NCI-H146 treated with DMSO at 0.1 percent for 48 hours (cell line): ENCODE measurements around the gene LYSMD2.
A peak's percentile ranks its signal among the peaks of the same experiment; 100 is the strongest.

Experiments used
- DNase-seq: peaks from one replicate; lab custom pipeline; 2025; ENCODE audit not compliant: unreplicated experiment; lab: John Stamatoyannopoulos, UW

LYSMD2 gene

GRCh38 chr15:51720201-51720995, 17.1 kb downstream of the LYSMD2 start:
- DNase-seq = no peak

GRCh38 chr15:51718746-51719145, 18.7 kb downstream of the LYSMD2 start:
- DNase-seq = no peak

DNA sequence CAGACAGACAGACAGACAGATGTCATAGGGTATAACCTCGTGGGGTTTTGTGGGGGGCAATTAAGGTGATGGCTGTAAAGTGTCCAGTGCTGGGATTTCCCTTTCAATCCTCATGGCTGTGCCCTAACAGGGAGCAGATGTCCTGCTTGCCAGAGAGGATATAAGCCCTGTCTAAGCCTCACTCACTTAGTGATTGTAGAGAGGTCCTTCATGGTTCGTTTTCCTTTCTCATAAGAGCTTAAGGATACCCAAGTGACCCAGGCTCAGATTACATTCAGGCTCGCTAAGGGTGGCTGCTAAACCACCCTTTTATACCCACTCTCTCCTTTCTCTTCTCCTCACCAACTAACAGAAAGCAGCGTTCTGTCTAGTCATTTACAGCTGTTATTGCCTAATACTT, 19.2 kb downstream of the LYSMD2 start:
- DNase-seq = no peak

DNA sequence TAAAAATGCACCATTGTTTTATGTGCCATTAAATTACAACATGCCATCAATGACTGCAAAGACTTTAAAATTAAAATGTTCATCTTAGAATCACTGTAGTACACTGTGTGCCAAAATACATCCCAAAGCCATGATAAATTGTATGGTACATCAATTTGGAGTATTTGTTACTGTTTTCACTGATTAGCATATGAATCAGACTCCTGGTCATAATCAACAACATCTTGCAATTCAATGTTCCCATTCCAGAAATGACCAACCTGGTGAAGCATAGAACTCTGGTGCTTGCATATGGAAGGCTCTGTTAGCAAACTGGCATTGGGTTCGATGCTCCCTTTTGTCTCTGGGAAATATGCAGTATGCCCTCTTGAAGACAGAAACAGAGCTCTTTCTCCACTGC, 22.5 kb downstream of the LYSMD2 start:
- no peak for DNase-seq

GRCh38 chr15:51714162-51714561, 23.3 kb downstream of the LYSMD2 start:
- DNase-seq = no peak

DNA sequence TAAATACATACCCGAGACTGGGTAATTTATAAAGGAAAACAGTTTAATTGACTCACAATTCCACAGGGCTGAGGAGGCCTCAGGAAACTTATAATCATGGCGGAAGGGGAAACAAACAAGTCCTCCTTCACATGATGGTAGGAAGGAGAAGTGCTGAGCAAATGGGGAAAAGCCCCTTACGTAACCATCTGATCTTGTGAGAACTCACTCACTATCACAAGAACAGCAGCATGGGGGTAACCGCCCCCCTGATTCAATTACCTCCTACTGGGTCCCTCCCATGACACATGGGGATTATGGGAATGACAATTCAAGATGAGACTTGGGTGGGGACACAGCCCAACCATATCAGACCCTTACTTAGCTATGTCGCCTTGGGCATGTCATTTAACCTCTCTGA, 28.4 kb downstream of the LYSMD2 start:
- DNase-seq = no peak

- DNase-seq = peak; percentile 25
These were observed 29.4 kb downstream of the LYSMD2 start for GRCh38 chr15:51708013-51708412.

DNA sequence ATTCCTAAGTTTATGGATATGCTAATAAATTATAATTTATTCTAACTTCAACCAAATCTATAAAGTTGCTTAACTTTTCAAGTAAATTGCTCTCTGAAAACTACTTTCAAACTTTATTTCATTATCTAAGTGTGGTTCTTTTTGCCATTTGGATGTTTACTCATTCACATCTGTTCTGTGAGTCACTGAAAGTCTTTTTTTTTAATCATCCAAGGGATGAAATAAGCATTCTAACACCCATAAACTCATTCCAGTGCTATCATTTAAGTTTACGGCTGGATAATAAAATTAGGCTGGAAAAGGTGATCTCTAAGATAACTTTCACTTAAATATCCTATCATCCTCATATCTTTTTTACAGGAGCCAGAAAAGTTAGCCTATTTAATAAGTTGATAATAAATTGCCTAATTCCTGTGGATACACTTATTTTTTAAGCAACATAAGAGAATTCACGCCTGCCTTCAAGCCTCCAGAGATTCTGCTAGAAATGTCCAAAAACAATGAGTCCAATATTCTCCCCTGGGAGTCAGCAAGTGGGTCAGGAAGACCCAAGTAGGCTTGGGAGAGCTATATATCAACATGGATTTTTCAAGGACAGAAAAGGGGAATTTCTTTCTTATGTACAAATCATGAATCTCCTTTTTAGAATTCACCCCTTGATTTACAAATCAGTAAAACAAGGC, 30.4 kb downstream of the LYSMD2 start:
- no peak for DNase-seq

DNA sequence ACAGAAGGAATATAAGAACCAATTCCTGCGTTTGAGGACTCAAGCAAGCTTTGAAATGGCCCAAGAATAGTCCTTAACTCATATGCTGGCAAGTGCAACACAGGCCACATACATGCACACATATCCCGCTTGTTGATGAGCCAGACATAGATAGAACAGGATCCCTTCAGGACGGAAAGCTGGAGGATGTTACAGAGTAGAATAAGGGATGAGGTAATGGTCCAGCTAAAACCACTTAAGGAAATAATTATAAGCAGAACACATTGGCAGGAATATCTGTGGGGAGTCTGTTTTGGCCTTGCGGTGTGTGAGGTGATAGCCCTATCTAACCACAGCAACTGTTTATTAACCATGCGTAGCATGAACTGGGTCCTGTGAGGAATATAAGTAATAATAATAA, 31.2 kb downstream of the LYSMD2 start:
- DNase-seq = no peak

- no peak for DNase-seq
These were observed 34.7 kb downstream of the LYSMD2 start for GRCh38 chr15:51702710-51703109.

DNA sequence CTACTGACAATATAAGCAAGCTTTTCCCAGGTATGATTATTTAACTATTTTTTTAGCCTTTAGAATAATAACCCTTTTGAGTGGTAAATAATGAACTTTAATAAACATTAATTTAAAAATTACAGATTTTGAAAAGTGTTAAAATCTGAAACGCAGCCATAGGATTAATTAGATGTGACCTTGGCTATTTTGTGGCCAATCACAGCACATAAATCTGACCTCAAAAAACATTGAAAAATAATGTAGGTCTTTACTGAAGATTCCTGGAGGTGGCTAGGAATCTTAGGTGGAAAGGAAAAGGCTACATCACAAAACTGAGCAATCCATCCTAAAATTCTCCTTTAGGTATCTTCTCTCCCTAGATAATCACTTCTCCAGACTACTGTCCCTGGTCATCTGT, 38.1 kb downstream of the LYSMD2 start:
- DNase-seq = no peak

DNA sequence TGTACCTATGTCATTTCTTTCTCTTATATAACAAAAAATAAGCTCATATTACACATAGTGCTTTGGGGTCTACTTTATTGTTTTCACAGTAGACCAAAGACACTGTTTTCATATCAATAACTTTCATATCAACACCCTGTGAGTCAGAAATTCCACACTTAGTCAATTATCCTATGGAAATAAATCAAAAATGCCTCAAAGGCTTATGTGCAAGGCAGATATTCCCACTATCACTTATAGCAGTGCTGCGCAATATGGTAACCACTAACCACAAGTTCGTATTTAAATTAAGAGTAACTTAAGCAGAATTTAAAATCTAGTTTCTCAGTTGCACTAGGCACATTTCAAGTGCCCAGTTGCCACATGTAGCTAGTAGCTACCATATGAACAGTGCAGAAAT, 40.3 kb downstream of the LYSMD2 start:
- DNase-seq = no peak

GRCh38 chr15:51696566-51696965, 40.9 kb downstream of the LYSMD2 start:
- DNase-seq = no peak

DNA sequence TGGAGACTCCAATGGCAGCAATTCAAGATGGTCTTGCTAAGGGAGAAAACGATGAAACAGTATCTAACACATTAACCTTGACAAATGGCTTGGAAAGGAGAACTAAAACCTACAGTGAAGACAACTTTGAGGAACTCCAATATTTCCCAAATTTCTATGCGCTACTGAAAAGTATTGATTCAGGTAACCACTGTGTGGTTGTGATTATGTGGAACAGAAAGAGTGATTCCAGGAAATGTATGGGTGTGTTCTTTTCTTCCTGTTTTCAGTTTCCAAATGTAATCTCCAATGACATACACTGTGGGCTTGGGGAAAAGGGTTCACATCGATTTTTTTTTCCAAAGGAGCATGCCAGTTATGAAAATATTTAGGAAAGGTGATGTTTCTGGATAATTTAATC, 45.3 kb downstream of the LYSMD2 start:
- DNase-seq = no peak

DNA sequence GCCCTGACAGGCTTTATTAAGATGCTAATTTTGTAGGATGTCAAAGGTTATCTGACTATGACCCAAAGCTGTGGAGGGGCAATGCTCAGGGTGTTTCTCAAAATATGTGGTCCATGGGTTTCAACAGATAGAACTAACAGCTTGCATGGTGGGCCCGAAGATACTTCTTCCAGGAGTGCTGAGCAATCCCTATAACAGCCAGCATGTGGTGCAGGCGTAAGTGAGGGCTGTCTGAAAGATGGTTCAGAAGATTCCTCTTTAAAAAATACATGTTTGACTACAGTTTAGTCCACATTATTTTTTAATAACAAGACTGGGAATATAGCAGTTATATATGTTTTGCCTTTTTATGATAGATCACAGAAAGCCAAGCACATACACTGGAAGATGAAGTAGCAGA, 48.6 kb downstream of the LYSMD2 start:
- DNase-seq = no peak

DNA sequence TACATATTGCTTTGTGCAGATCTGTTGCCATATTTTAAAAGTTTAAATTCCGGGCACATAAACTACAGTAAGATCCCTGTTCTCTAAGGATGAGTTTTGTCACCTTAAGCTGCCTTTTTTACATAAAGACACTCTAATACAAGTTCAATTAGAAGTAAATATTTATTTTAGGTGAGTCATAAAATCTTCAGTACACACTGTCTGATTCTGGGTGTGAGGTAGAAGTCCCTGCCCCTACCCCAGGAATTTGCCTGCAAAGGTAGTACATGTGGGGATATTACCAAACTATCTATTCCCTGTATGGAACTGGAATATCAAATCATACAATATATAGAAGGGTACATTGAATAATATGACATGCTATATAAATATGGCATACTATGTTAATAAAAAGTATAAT, 49.9 kb downstream of the LYSMD2 start:
- no peak for DNase-seq

DNA sequence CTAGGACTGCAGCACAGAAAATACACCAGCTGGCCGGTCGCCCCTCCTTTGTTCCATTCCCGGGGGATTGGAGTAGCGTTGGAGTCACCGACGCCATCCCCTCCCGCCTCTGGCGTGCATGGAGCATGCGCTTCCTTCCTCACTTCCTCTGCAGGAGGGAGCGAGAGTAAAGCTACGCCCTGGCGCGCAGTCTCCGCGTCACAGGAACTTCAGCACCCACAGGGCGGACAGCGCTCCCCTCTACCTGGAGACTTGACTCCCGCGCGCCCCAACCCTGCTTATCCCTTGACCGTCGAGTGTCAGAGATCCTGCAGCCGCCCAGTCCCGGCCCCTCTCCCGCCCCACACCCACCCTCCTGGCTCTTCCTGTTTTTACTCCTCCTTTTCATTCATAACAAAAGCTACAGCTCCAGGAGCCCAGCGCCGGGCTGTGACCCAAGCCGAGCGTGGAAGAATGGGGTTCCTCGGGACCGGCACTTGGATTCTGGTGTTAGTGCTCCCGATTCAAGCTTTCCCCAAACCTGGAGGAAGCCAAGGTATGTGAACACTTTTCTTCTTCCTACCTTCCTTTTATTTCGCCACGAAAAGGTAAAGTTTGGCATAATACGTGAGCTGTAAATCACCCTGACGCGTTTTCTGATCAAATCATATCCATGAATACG, 56.0 kb downstream of the LYSMD2 start, which contains the start of gene SCG3:
Gene SCG3 (plus strand): TSS at position 201 of the 661 bp plus-strand sequence. CDS start 253 bp downstream, at position 454.
- DNase-seq = peak; percentile 83

DNA sequence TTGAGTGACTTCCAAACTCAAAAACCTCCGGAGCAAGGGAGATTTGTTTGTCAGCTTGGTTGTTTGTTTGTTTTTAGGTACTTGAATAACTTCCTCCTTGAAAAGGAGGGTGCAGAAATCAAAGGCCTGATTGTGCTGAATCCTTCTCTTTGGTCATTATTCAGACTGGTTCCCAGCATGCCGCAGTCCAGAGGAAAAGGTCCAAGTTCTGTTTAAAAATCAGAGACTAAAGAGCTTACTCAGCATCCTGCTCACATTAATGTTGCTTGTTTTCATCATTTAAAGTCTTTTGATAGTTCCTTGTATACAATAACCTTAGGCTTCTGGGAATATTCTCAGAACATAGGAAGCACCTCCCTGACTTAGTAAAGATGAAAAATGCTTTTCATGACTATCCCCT, 57.1 kb downstream of the LYSMD2 start:
- DNase-seq = no peak

- DNase-seq = no peak
These were observed 59.4 kb downstream of the LYSMD2 start for GRCh38 chr15:51678096-51678495.

DNA sequence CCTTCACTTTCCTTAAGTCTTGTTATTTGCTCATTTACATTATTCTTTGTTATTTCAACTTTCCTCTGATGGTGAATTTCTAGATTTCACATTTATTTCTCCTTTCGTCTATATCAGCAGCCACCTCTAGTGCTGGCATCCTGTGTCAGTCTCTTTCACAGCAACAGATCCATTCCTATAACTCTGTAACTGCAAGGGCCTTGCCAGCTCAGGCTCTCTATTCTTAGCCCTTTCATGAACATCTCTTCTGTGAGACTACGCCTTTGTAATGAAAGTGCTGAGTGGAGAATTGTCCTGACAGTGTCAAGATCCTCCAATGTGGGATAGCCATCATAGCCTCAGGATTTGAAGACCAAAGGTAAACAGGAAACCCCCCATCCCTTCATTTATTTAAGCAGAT, 60.0 kb downstream of the LYSMD2 start:
- DNase-seq = no peak

GRCh38 chr15:51677021-51677420, 60.4 kb downstream of the LYSMD2 start:
- no peak for DNase-seq

- no peak for DNase-seq
These were observed 62.2 kb downstream of the LYSMD2 start for GRCh38 chr15:51675234-51675633.
